OCI-LY7 (cell line): ENCODE measurements around the gene PRDM13. TPM values are rescaled to one million over a fixed set of nuclear protein-coding genes. Genes with fewer than 3 reads are reported as not detected.

Experiments
- BruUV-seq: library from RNA; stranded (reverse); fragments of 400-500 nt; replicated peaks from 2 replicates; lab custom pipeline; 2021; lab: Mats Ljungman, UMichigan
- CTCF ChIA-PET: fragments of 300-600 bp; sonication (Branson Sonifier 250); formaldehyde crosslinking; loops from one replicate; lab custom pipeline; 2022; ENCODE audit warnings: antibody characterized with exemption; ENCODE audit not compliant: unreplicated experiment; lab: Charles Lee
- POLR2A ChIA-PET: fragments of 300-600 bp; sonication (Branson Sonifier 250); formaldehyde crosslinking; loops from one replicate; lab custom pipeline; 2022; ENCODE audit warnings: antibody characterized with exemption; lab: Charles Lee
- DNase-seq: peaks from one replicate; pipeline ENCODE4 v3.0.0-alpha.2; 2015; ENCODE audit warnings: low spot score
- H2AFZ ChIP-seq: fragments of 200-600 bp; sonication (generic), shearing (Covaris generic); 2 replicates; pipeline ENCODE4 v1.6.1; 2014; ENCODE audit warnings: mild to moderate bottlenecking, antibody characterized with exemption, low read length, moderate library complexity
- H3K27ac ChIP-seq: fragments of 200-600 bp; sonication (generic); 2 replicates; pipeline ENCODE4 v1.5.1; 2014; ENCODE audit warnings: mixed run types, low read depth, mild to moderate bottlenecking, moderate library complexity, low read length, inconsistent platforms; ENCODE audit not compliant: poor library complexity, severe bottlenecking
- H3K36me3 ChIP-seq: fragments of 200-600 bp; sonication (generic); 2 replicates; pipeline ENCODE4 v1.6.1; 2014; ENCODE audit warnings: mild to moderate bottlenecking, antibody characterized with exemption, low read length, moderate library complexity, mixed read lengths; ENCODE audit not compliant: insufficient read depth
- H3K4me1 ChIP-seq: fragments of 200-600 bp; sonication (generic); 2 replicates; pipeline ENCODE4 v1.5.1; 2014; ENCODE audit warnings: mild to moderate bottlenecking, low read length; ENCODE audit not compliant: insufficient read depth, poor library complexity, severe bottlenecking
- H3K4me2 ChIP-seq: fragments of 200-600 bp; sonication (generic); 2 replicates; pipeline ENCODE4 v1.6.1; 2014; ENCODE audit warnings: mild to moderate bottlenecking, low read length
- H3K4me3 ChIP-seq: fragments of 200-600 bp; sonication (generic); 2 replicates; pipeline ENCODE4 v1.5.1; 2014; ENCODE audit warnings: mild to moderate bottlenecking, low read depth, low read length; ENCODE audit not compliant: poor library complexity, severe bottlenecking
- H3K79me2 ChIP-seq: fragments of 200-600 bp; sonication (generic); 2 replicates; pipeline ENCODE4 v1.6.1; 2016; ENCODE audit warnings: low read depth, mild to moderate bottlenecking, low read length, moderate library complexity, mixed read lengths; ENCODE audit not compliant: insufficient read depth
- H3K9me2 ChIP-seq: fragments of 200-600 bp; sonication (generic); 2 replicates; pipeline ENCODE4 v1.6.1; 2016; ENCODE audit warnings: mild to moderate bottlenecking, low read length, mixed read lengths; ENCODE audit not compliant: insufficient read depth
- H3K9me3 ChIP-seq: fragments of 200-600 bp; sonication (generic); 2 replicates; pipeline ENCODE4 v1.6.1; 2014; ENCODE audit warnings: mild to moderate bottlenecking, mixed run types, low read length, mixed read lengths
- H4K20me1 ChIP-seq: fragments of 200-600 bp; sonication (generic); 2 replicates; pipeline ENCODE4 v1.6.1; 2014; ENCODE audit warnings: mild to moderate bottlenecking, antibody characterized with exemption, low read length, moderate library complexity, mixed read lengths; ENCODE audit not compliant: insufficient read depth
- EZH2phosphoT487 ChIP-seq: fragments of 200-600 bp; sonication (generic); IDR thresholded peaks from 2 replicates; pipeline ENCODE4 v1.6.1; 2018; ENCODE audit warnings: low read depth, borderline replicate concordance, mild to moderate bottlenecking, mixed run types, antibody characterized with exemption, low read length, moderate library complexity, mixed read lengths
- intact Hi-C: fragments of 100-400 bp; cut with micrococcal nuclease; formaldehyde crosslinking; loops from one replicate; pipeline ENCODE4 v1.10.0; 2022; ENCODE audit not compliant: unreplicated experiment
- total RNA-seq, 2 experiments: library from RNA; depleted of rRNA in 1 of 2; stranded (reverse); fragments of >200 nt in 1 of 2; shearing (Covaris generic) in 1 of 2; gene quantifications; 2 replicates each; pipeline ENCODE4 v1.2.3, GENCODE V29; 2014 to 2022
- TF ChIP-seq, protein P1 (sequence below): fragments of 200-600 bp; sonication (generic); conservative IDR thresholded peaks from 2 replicates; pipeline ENCODE4 v1.5.1; 2014; ENCODE audit warnings: mild to moderate bottlenecking, antibody characterized with exemption, low read length, moderate library complexity, mixed read lengths

Gene PRDM13
- total RNA-seq, 2 experiments from 2014 or later, result 0.16 TPM; not detected in 1

DNA sequence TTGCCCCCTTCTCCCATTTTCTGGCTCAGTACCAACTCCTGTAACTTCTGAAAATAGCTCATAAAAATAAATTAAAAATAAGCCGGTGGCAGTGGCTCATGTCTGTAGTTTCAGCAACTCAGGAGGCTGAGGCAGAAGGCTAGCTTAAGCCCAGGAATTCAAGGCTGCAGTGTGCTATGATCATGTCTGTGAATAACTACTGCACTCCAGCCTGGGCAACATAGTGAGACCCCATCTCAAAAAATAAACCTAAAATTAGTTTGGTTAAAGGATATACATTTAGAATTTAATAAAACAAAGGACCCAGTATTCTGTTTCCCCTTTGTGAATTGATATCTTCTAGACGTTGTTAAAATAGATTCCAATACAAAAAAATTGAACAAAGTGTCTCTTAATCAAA lies 10.5 kb downstream of the PRDM13 start:
- no peaks in the 10 kb centered on the region for H3K36me3 ChIP-seq
- no peaks in the 10 kb centered on the region for H3K9me2 ChIP-seq
- CTCF ChIA-PET, result no interaction called here
- H3K4me1 ChIP-seq, result no peaks in the 10 kb centered on the region
- H3K4me3 ChIP-seq, result no peak overlapping the region
- H2AFZ ChIP-seq, result no peak overlapping the region
- TF ChIP-seq, protein P1, sequence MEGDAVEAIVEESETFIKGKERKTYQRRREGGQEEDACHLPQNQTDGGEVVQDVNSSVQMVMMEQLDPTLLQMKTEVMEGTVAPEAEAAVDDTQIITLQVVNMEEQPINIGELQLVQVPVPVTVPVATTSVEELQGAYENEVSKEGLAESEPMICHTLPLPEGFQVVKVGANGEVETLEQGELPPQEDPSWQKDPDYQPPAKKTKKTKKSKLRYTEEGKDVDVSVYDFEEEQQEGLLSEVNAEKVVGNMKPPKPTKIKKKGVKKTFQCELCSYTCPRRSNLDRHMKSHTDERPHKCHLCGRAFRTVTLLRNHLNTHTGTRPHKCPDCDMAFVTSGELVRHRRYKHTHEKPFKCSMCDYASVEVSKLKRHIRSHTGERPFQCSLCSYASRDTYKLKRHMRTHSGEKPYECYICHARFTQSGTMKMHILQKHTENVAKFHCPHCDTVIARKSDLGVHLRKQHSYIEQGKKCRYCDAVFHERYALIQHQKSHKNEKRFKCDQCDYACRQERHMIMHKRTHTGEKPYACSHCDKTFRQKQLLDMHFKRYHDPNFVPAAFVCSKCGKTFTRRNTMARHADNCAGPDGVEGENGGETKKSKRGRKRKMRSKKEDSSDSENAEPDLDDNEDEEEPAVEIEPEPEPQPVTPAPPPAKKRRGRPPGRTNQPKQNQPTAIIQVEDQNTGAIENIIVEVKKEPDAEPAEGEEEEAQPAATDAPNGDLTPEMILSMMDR, result no peak
- TF ChIP-seq EZH2phosphoT487, result no peak
- no peaks in the 10 kb centered on the region for H3K79me2 ChIP-seq
- POLR2A ChIA-PET, result no interaction called here
- no peaks in the 10 kb centered on the region for H3K9me3 ChIP-seq
- no peak for DNase-seq
- BruUV-seq, result no TSS peak
- no peak overlapping the region for H3K27ac ChIP-seq
- H4K20me1 ChIP-seq, result no peaks in the 10 kb centered on the region
- intact Hi-C loops, result loop anchor here (5.0 kb wide), 1 partner anchor 150 kb away; no protein-coding TSS in a partner anchor
- H3K4me2 ChIP-seq, result no peak overlapping the region

- ChIA-PET POLR2A (no interaction called here), CTCF (no interaction called here)
- intact Hi-C loops, result loop anchor here (5.0 kb wide), 1 partner anchor 152 kb away; no protein-coding TSS in a partner anchor
These were observed 12.2 kb downstream of the PRDM13 start for GRCh38 chr6:99618649-99619408.

More at GRCh38 chr6:99618649-99619408, 12.2 kb downstream of the PRDM13 start:
- H2AFZ ChIP-seq, result no peak overlapping the region
- no peaks in the 10 kb centered on the region for H3K9me3 ChIP-seq
- H3K79me2 ChIP-seq, result no peaks in the 10 kb centered on the region
- no peak overlapping the region for H3K4me2 ChIP-seq
- no peaks in the 10 kb centered on the region for H3K36me3 ChIP-seq
- H3K9me2 ChIP-seq, result no peaks in the 10 kb centered on the region
- TF ChIP-seq, protein P1, result no peak
- no peak for TF ChIP-seq EZH2phosphoT487
- no TSS peak for BruUV-seq
- H3K4me1 ChIP-seq, result no peaks in the 10 kb centered on the region
- H3K27ac ChIP-seq, result no peak overlapping the region
- H3K4me3 ChIP-seq, result no peak overlapping the region
- no peaks in the 10 kb centered on the region for H4K20me1 ChIP-seq
- no peak for DNase-seq
